ENCODE results near the gene KIF25. TPM values are rescaled to one million over a fixed set of nuclear protein-coding genes. Genes with fewer than 3 reads are reported as not detected.
"Not testable (repeated sequence)": the region's sequence is repeated elsewhere in the genome, so short reads cannot be mapped to it uniquely, and the experiment has no call there.

Gene KIF25
- total RNA-seq, 1 experiment from 2014 or later = not detected

DNA sequence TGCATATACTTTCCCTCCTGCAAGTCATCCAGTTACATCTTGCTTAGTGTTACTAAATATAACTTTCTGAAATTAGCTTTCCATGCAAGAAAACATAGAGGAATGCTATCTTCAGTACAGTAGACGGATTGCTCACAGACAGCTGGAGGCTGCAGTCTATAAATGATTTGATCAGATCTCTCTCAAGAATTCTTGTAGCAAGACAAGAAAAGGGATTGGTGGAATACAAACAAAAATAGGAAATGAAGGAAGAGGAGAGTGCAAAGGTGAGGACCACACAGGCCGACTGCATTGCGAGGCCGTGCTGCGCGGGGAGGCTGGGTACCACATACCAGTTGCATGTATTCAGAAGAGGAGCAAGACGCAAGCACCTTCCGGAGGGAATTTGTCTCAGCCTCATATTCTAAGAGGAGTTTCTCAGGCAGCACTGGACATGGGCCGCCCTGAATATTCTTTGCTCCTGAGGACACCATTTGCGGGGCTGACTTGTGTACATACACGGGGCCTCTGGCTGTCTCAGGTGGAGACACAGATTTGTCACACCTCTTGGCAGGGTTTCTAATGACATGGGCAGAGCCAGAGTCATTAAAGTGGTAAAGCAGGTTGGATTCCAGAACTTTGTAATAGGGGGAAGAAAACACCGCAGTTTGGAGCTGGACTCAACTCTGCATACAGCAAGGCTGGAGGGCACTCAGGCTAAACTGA, 22.7 kb upstream of the KIF25 start:
- DNase-seq (ENCODE audit: low read depth) = no peak

DNA sequence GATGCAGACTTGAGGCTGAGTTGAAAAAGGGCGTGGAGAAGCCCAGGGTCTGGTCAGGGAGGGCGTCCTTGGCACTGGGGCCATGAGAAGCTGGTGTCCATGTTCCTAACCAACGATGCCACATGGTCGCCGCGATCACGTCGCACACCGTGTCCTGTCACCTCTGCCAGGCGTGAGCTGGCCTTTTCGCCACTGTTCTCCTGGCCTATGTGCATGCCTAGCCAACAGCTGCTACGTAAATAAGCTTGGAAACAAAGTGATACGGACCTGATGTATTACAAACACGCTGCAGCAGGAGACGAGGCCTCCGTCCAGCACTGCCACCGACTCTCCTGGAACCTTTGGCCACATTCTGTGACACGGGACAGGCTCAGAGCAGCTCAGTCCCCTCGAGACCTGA, 22.0 kb upstream of the KIF25 start:
- DNase-seq (ENCODE audit: low read depth) = no peak

DNA sequence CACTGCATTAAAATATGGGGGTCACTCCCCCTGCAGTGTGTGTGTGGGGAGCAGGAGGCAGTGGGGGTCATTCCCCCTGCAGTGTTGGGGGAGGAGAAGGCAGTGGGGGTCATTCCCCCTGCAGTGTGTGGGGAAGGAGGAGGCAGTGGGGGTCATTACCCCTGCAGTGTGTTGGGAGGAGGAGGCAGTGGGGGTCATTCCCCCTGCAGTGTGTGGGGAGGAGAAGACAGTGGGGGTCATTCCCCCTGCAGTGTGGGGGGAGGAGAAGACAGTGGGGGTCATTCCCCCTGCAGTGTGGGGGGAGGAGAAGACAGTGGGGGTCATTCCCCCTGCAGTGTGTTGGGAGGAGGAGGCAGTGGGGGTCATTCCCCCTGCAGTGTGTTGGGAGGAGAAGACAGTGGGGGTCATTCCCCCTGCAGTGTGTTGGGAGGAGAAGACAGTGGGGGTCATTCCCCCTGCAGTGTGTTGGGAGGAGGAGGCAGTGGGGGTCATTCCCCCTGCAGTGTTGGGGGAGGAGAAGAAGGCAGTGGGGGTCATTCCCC, 21.3 kb upstream of the KIF25 start:
- DNase-seq (ENCODE audit: low read depth) = not testable (repeated sequence)

DNA sequence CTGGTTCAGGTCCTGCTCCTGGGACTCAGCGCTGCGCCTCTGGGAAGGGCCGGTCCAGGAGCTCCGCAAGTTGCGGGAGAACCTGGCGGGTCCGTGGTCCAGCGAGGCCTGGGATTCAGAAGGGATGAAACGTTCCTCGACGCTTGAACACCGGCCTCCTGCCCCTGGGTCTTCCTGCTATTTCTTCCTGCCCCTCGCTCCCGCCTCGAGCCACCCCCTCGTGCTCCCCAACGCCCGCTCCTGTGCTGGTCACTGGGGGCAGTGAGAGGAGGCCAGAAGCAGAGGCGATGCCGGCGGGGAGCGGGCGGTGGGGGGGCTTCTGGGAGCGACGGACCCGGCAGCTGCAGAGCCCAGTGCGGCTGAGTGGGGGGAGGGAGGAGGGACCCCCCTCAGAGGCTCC, 20.8 kb upstream of the KIF25 start:
- no peak for DNase-seq (ENCODE audit: low read depth)

DNA sequence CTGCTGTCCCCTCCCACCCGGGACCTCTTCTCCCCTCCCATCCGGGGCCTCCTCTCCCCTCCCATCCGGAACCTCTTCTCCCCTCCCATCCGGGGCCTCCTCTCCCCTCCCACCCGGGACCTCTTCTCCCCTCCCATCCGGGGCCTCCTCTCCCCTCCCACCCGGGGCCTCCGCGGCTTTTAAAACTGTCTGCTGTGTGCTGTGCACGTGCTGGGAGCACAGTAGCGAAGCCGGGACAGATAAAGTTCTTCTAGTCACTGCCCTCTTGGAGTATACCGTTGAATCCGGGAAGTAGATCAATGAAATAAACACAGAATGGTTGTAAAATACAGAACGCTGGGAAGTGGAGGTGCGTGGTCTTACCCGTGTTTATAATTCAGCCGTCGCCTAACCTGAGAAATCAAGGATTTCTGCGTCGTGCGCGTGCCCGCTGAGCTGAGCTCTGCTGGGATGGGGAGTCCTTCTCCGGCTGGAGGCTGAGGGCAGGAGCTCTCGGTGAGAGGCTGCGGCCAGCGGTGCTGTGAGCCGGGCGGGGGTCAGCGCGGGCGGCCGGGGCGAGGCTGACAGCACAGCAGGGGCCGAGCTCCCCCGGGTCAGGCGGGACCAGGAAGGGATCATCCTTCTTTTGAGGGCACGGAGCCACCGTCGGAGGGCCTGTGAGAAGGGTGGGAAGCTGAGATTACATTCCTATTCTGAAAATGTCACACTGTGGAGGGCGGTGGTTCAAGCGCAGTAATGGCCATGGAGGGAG, 19.6 kb upstream of the KIF25 start:
- DNase-seq (ENCODE audit: low read depth) = no peak

DNA sequence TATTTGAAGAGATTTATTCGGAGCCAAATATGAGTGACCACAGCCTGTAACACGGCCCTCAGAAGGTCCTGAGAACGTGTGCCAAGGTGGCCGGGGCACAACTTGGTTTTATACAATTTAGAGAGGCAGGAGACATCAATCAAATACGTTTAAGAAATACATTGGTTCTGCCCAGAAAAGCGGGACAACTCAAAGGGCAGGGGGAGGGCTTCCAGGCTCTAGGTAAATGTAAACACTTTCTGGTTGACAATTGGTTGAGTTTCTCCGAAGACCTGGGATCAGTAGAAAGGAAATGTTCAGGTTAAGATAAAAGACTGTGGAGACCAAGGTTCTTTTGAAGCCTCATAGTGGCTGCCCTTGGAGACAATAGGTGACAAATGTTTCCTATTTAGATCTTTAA, 18.9 kb upstream of the KIF25 start:
- DNase-seq (ENCODE audit: low read depth) = no peak

DNA sequence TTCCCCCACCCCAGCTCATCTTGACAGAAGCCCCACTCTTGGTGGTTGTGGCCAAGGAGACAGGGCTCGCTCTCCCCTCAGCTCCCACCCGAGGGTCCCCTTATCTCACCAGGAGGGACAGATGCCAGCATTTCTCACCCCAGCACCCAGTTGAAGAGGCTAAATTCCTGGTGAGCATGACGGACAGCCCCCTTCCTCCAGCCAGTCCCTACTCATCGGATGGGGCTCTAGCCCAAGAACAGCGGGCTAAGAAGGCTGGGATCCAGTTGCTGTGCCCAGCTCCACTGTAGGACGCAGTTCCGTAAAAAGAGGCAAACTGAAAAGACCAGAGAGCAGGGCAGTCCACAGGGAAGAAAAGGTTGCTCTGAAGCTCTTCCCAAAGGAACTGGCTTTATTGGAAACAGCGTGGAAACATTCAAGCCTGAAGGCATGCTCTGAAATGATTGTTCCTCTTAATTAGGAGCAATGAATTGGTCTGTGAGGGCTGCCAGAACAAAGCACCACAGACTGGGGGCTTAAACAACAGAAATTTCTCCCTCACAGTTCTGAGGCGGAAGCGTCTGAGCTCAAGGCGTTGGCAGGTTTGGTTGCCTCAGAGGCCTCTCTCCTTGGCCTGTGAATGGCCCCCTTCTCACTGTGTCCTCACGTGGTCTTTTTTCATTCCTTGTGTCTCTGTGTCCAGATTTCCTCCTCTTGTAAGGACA, 17.9 kb upstream of the KIF25 start:
- DNase-seq (ENCODE audit: low read depth) = no peak

DNA sequence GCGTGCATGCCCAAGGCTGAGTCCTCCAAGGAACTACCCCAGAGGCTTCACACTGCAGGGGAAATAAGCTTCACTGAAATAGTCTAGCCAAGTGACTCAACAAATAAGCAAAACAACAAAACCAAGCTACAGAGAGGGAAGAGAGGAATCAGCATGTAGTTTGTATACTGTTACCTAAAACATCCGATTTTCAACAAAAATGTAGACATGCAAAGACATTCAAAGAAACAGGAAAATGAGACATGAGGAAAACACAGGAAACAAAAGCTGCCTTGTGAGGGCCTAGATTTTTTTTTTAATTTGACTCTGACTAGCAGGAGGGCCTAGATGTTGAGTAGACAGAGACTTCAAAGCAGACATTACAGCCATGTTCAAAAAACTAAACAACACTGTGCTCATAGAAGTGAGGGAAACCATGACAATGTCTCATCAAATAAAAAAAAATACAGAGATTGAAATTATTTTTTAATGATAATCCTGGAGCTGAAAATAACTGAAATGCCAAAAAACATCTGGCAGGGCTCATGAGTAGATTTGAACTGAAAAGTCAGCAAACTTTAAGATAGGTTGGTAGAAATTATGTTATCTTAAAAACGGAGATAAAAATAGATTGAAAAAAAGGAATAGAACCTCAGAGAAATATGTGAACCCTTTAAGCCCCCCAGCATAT, 16.4 kb upstream of the KIF25 start:
- no peak for DNase-seq (ENCODE audit: low read depth)

DNA sequence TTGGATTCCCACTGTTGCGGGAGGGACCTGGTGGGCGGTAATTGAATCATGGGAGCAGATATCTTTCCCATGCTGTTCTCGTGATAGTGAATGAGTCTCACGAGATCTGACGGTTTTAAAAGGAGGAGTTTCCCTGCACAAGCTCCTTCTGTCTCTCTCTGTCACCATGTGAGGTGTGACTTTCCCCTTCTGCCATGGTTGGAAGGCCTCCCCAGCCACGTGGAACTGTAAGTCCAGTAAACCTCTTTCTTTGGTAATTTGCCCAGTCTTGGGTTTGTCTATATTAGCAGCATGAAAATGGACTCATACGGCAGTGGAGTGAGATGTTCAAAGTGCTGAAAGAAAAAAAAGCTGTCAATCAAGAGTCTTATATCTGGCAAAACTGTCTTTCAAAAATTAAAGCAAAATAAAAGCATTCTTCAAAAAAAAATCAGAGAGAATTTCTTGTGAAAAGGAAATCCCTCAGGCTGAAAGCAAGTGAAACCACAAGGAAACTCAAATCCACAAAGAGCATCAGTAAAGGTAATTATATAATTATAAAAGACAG, 15.5 kb upstream of the KIF25 start:
- no peak for DNase-seq (ENCODE audit: low read depth)

DNA sequence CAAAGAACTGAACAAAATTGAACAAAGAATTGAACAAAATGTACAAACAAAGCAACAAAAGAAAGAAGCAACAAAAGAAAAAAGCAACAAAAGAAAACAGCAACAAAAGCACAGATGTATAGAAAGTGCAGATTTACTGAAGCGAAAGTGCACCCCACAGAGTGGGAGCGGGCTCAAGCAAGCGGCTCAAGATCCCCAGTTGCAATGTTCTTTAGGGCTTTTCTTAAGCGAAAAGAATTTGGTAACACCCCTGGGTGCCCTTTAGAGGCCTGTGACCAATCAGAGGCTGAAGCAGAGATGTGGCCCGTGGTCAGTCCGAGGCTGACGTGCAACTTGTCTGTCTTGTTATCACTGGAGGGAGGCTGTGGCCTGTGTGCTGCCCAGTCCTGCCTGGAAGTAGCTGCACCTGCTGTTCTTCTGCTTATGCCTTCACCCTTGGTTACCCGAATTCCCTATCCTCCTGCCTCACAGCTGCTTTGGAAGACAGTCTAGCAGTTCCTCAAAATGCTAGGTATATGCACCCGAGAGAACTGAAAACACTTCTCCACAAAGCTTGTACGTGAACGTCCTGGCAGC, 13.2 kb upstream of the KIF25 start:
- DNase-seq (ENCODE audit: low read depth) = no peak

DNA sequence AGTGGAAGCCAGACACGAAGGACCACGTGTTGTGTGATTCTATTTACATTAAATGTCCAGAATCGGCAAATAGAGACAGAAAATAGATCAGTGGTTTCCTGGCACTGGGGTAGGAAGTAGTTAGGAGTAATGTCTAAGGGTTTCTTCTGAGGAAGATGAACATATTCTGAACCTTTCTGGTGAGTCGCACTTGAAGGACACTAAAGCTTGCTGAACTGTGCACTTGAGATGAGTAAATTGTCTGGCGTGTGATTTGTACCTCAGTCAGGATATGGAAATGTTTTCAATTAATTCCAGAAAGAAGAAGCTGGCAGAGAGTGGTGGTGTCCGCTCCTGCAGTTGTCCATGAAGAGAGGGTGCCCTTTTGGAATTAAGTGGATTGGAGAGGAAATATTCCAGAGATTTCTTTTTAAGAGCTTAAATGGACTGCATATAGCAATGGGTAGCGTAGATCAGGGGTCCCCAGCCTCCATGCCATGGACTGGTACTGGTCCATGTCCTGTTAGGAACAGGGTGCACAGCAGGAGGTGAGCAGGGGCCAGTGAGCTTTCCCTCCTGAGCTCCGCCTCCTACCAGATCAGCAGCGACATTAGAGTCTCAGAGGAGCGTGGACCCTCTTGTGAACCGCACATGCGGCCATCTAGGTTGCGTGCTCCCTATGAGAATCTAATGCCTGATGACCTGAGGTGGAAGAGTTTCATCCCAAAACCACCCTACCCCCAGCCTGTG, 12.4 kb upstream of the KIF25 start:
- DNase-seq (ENCODE audit: low read depth) = no peak

DNA sequence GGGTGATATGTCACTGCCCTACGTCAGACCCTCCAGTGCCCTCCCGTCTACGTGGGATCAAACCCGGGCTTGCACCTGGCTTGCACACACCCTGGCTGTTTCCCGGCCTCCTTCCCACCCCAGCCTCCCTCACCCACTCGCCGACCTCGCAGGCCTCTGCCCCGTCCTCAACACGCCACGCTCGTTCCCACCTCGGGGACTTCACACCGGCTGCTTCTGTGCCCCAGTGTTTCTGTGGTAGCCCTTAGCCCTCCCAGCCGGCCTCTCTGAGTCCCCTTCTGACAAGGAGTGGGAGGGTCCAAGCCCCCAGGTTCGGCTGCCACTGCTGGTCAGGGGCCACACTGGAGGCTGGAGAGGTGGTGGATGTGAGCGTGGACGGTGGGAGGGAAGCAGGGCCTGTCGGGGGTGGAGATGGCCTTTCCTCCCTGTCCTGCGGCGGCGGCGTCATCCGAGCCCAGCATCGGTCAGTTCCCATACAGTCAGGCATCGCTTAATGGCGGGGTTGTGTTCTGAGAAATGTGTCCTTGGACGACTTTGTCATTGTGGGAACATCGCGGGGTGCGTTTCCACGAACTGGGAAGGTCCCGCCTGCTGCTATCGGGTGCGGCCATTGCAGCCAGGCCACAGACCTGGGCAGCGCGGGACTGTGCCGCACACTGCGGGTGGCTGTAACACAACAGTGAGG, 11.4 kb upstream of the KIF25 start:
- no peak for DNase-seq (ENCODE audit: low read depth)

DNA sequence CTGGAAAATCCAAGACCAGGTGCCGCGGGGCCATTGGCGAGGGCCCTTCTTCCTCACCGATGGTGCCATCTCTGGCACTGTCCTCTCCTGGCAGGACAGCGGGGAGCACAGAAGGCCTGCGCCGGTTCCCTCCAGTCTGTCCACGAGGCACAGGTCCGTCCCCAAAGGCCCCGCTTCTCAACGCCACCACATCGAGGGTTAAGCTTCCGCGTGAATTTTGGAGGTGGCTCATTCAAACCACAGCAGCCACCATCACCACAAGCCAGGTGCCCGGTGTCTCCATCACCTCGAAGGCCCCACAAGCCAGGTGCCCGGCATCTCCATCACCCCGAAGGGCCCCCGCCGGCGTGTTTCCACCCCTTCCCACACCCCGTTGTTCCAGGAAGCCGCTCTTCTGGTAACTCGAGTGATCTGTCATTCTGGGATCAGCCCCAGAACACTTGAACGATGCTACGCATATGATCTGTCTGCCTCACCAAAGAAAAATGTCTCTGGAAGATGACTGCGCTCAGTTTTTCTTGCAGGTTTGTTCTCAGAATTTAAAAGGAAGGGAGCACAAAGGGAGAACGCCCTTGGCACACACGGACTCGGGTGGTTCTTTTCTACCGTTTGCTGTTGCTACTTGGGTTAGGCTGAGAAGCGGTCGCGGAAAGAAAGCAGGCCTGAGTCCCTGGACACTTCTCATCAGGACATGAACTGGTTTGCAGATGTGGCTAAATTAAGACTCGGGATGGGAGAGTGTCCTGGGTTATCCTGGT, 9.9 kb upstream of the KIF25 start:
- DNase-seq (ENCODE audit: low read depth) = no peak

DNA sequence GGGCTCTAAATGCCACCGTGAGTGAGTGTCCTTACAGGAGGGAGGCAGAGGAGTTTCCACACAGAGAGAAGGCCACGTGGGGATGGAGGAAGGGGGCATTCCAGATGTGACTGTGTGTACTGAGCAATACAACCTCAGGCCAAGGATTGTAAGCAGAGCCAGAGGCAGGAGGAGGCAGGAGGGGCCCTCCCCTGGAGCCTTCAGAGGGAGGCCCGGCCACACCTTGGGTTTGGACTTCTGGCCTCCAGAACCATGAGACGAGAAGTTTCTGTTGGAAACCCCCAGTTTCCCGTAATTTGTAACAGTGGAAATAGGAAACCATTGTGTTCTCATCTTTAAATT, 9.3 kb upstream of the KIF25 start:
- DNase-seq (ENCODE audit: low read depth) = no peak

DNA sequence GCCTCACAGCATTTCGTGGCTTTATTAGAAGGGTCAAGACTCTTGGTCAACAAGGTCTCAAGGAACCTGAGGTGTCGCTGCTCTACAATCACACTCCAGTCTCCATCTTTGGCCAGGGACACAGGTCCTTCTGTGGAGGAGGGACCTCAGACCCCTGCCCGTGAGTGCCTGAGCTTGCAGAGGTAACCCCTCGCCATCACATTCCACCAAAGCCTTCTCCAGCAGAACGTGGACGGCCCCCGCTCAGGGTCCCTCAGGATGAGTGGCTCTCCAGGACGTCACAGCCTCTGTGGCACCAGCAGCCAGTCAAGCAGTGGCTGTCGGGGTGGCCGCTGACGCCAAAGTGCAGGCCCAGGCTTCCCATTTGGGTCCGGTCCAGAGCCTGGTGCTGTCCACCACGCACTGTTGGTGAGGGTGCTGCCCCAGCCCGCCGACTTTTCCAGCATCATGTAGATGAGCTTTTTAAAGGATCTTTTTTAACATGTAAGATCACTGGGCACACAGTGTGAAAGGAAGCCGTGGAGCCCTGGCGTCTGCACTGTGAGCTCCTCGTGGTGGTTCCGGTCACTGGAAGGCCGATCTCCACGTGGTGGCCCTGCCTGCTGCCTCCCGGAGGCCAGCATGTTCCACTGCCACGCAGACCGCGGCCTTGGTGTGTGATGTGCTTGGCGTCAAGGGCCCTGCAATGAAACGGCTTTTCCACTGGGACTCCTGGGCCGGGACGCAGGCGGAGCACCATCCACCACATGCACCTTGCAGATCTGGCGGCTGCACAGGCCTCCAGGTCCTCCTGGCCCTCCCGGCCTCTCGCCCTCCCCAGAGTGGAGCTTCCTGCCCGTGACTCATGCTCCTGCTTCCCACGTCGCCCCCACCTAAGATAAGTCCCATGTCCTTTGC, 8.3 kb upstream of the KIF25 start:
- no peak for DNase-seq (ENCODE audit: low read depth)

DNA sequence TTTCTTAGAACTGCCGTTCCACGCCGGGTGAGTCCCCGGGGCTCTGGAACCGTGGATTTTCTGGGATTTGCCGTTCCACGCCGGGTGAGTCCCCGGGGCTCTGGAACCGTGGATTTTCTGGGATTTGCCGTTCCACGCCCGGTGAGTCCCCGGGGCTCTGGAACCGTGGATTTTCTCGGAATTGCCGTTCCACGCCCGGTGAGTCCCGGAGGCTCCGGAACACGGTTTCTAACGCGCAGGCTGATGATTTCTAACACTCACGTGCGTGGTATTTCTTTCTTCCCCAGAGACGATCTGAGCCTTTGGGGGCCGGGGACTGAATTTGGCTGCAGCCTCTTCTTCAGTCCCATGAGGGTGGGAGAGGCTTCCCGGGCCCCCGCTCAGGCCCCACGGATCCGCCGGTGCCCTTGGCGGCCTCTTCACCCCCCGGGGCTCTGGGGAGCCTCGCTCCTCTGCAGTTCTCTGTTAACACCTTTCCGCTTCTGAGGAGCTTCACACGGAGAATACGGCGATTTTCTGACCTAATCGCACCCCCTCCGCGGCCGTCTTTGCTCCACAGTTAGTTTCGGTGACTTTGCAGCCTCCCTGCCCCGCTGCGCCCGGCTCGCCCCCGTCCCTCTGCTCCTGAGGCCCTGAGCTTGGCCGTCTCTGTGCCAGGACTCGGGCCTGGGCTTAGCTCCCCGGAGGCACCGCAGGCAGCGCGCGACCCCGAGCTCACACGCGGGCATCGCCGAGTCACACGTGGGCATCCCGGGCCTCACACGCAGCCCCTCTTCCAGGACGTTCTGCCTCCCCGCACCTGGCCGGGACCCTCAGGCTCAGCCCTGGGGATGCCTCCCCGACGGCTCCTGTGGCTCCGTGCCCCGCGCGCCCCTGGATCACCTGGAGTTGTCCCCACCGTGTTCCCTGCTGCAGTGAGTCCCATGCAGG, 7.2 kb upstream of the KIF25 start:
- no peak for DNase-seq (ENCODE audit: low read depth)

DNA sequence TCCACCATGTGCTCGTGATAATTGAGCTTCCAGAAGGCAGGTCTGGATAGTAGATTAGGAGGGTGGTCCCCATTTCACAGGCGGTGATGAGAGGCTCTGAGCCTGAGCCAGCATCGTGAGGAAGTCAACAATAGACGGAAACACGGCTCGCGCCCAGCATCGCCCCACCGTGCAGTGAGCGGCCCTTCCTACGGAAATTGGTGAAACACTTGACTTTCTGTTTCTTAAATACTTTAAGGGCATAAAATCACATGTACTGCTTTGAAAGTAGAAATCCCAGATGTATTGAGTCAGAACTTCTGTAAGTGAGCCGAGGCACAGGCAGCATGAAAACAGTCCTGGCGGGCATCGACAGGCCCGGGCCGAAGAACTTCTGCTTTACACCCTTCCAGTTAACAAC, 4.3 kb upstream of the KIF25 start:
- no peak for DNase-seq (ENCODE audit: low read depth)
